GM11168 (cell line): ENCODE results near the gene CIAO3.

Source experiments
- in situ Hi-C: fragments of 300-500 bp; cut with MboI; formaldehyde crosslinking; loops from one replicate; pipeline ENCODE4 v1.12.0; 2022; ENCODE audit warnings: low sequenced_read_pairs; ENCODE audit not compliant: unreplicated experiment

Gene CIAO3

GRCh38 chr16:714558-715476 is 26.0 kb downstream of the CIAO3 start, which contains the start of gene METRN:
Gene METRN, plus strand, starts transcription at chr16:715118. Its CDS starts 172 bp downstream, at chr16:715290.
- in situ Hi-C loops = loop anchor here (5.0 kb wide), 1 partner anchor 72 kb away; the partner anchor contains the start of genes CHTF18 and RPUSD1

- in situ Hi-C loops = loop anchor here (5.0 kb wide), 1 partner anchor 73 kb away; the partner anchor contains the start of genes CHTF18 and RPUSD1
Measured at GRCh38 chr16:714079-714478, 26.7 kb downstream of the CIAO3 start.

GRCh38 chr16:712740-713250 is 28.0 kb downstream of the CIAO3 start:
- in situ Hi-C loops = loop anchor here (5.0 kb wide), 1 partner anchor 75 kb away; the partner anchor contains the start of genes CHTF18 and RPUSD1

- in situ Hi-C loops = loop anchor here (5.0 kb wide), 1 partner anchor 76 kb away; the partner anchor contains the start of genes CHTF18 and RPUSD1
Measured at GRCh38 chr16:711548-712320, 29.1 kb downstream of the CIAO3 start.

- in situ Hi-C loops = loop anchor here (5.0 kb wide), 1 partner anchor 76 kb away; the partner anchor contains the start of genes CHTF18 and RPUSD1
Measured at GRCh38 chr16:711084-711483, 29.7 kb downstream of the CIAO3 start.

GRCh38 chr16:710500-711075 is 30.2 kb downstream of the CIAO3 start:
- in situ Hi-C loops = loop anchor here (5.0 kb wide), 1 partner anchor 77 kb away; the partner anchor contains the start of genes CHTF18 and RPUSD1

GRCh38 chr16:709566-710499 is 31.0 kb downstream of the CIAO3 start:
- in situ Hi-C loops = loop anchor here (5.0 kb wide), 1 partner anchor 77 kb away; the partner anchor contains the start of genes CHTF18 and RPUSD1

GRCh38 chr16:708959-709358 is 31.8 kb downstream of the CIAO3 start:
- in situ Hi-C loops = no loop called here

- in situ Hi-C loops = no loop called here
Measured at GRCh38 chr16:708019-708418, 32.8 kb downstream of the CIAO3 start.

GRCh38 chr16:707062-707538 is 33.7 kb downstream of the CIAO3 start:
- in situ Hi-C loops = no loop called here

GRCh38 chr16:706189-707061 is 34.4 kb downstream of the CIAO3 start:
- in situ Hi-C loops = no loop called here

- in situ Hi-C loops = no loop called here
Measured at GRCh38 chr16:705431-706188, 35.2 kb downstream of the CIAO3 start, which contains the start of gene FBXL16. Gene FBXL16, minus strand, starts transcription at chr16:705801. Its CDS starts 8,396 bp downstream, at chr16:697405.

GRCh38 chr16:704552-705380 is 36.0 kb downstream of the CIAO3 start:
- in situ Hi-C loops = no loop called here

- in situ Hi-C loops = no loop called here
Measured at GRCh38 chr16:704047-704446, 36.8 kb downstream of the CIAO3 start.

GRCh38 chr16:703406-703805 is 37.4 kb downstream of the CIAO3 start:
- in situ Hi-C loops = no loop called here

GRCh38 chr16:702341-702740 is 38.5 kb downstream of the CIAO3 start:
- in situ Hi-C loops = no loop called here
